ENCODE results near the gene INSM1. TPM values are rescaled to one million over a fixed set of nuclear protein-coding genes. Genes with fewer than 3 reads are reported as not detected.

INSM1 gene
- total RNA-seq, 1 experiment from 2014 or later: 0.07 TPM

DNA sequence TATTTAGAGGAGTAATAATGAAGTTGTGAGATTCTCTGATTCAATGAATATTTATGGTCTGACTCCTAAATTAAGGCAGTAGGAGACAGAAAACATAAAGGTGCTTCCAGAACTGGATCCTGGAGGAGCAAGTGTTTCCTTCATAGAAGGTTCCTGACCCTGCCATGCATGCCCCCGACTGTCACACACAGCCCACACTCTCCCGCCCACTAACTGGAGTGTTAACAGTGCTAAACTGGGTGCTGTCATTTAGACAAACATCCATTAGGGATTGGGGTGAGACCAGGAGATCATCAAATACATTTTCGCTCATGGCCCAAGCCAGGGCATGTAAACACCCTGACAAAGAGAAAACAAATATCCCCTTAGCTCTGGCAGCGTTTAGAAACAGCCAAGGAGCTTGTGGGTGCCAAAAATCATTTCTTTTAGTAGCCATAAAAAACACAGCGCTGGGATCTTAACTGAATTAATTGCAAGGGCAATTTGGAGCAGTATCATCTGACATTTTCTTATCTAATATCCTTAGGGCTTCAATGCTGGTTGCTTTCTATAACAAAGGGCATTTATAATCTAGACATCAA lies 46.8 kb downstream of the INSM1 start:
- BruUV-seq (replicated peaks): no TSS peak
- ChIA-PET CTCF (no interaction called here), POLR2A (no interaction called here), RAD21 (ENCODE audit: low non-redundant PET in 1 of 2, low total read pairs in 2 of 2, uncharacterized antibody in 2 of 2, unreplicated experiment in 2 of 2) (no interaction called here)
- H2AFZ ChIP-seq (ENCODE audit: low read depth, low read length, poor library complexity, severe bottlenecking): no peak overlapping the region
- ATAC-seq (no peak), DNase-seq (ENCODE audit: low read depth, low spot score) (no peak)
- no peaks in the 10 kb centered on the region for H3K9me3 ChIP-seq (ENCODE audit: control insufficient read depth in 1 of 2, insufficient read depth in 1 of 2, low read depth in 1 of 2, low read length in 2 of 2)
- TF ChIP-seq ZFX (IDR thresholded peaks at IDR 0.05): no peak
- TF ChIP-seq TCF7L2 (IDR thresholded peaks at IDR 0.05; ENCODE audit: borderline replicate concordance, extremely low read depth, insufficient read depth, insufficient read length): no peak
- TF ChIP-seq, protein P1, sequence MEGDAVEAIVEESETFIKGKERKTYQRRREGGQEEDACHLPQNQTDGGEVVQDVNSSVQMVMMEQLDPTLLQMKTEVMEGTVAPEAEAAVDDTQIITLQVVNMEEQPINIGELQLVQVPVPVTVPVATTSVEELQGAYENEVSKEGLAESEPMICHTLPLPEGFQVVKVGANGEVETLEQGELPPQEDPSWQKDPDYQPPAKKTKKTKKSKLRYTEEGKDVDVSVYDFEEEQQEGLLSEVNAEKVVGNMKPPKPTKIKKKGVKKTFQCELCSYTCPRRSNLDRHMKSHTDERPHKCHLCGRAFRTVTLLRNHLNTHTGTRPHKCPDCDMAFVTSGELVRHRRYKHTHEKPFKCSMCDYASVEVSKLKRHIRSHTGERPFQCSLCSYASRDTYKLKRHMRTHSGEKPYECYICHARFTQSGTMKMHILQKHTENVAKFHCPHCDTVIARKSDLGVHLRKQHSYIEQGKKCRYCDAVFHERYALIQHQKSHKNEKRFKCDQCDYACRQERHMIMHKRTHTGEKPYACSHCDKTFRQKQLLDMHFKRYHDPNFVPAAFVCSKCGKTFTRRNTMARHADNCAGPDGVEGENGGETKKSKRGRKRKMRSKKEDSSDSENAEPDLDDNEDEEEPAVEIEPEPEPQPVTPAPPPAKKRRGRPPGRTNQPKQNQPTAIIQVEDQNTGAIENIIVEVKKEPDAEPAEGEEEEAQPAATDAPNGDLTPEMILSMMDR (IDR thresholded peaks at IDR 0.05 in 2 of 3, conservative IDR thresholded peaks at IDR 0.05 in 1 of 3; ENCODE audit: borderline replicate concordance in 1 of 3, insufficient read depth in 1 of 3, low read depth in 2 of 3, low read length in 2 of 3): no peak
- TF ChIP-seq ZBTB33 (IDR thresholded peaks at IDR 0.05; ENCODE audit: extremely low read depth, insufficient replicate concordance, low read length): no peak
- no peak for TF ChIP-seq EZH2 (IDR thresholded peaks at IDR 0.05)
- TF ChIP-seq ELF1 (IDR thresholded peaks at IDR 0.05; ENCODE audit: borderline replicate concordance, low read depth): no peak
- no peak for TF ChIP-seq REST (IDR thresholded peaks at IDR 0.05; ENCODE audit: low read depth)
- TF ChIP-seq, protein P2, sequence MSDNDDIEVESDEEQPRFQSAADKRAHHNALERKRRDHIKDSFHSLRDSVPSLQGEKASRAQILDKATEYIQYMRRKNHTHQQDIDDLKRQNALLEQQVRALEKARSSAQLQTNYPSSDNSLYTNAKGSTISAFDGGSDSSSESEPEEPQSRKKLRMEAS (IDR thresholded peaks at IDR 0.05): no peak
- no peak overlapping the region for H3K4me2 ChIP-seq (ENCODE audit: low read length)
- H3K27ac ChIP-seq (ENCODE audit: low read depth, low read length): no peak overlapping the region
- no peaks in the 10 kb centered on the region for H4K20me1 ChIP-seq (ENCODE audit: insufficient read depth)
- intact Hi-C loops (cut with micrococcal nuclease): no loop called here
- no peaks in the 10 kb centered on the region for H3K36me3 ChIP-seq (ENCODE audit: control insufficient read depth in 1 of 2, insufficient read depth in 2 of 2, low read length in 2 of 2)
- H3K79me2 ChIP-seq (ENCODE audit: insufficient read depth, low read length): no peaks in the 10 kb centered on the region
- H3K4me1 ChIP-seq (ENCODE audit: control insufficient read depth in 1 of 2, insufficient read depth in 2 of 2, low read length in 2 of 2): no peaks in the 10 kb centered on the region
- H3K9ac ChIP-seq (ENCODE audit: low read length): no peak overlapping the region
- H3K27me3 ChIP-seq (ENCODE audit: insufficient read depth, low read length): no peaks in the 10 kb centered on the region
- no peaks in the 10 kb centered on the region for H3K9me2 ChIP-seq (ENCODE audit: insufficient read depth)
- H3K4me3 ChIP-seq (replicated peaks in 1 of 2; ENCODE audit: low read depth in 1 of 2, low read length in 2 of 2): no peak overlapping the region
